GM12892 (cell line): ENCODE results near the gene PADI1.

Source experiments
- POLR2A ChIP-seq: IDR thresholded peaks from 2 replicates; pipeline ENCODE4 v1.6.1; 2011; ENCODE audit warnings: low read depth, low read length, control low read depth
- POLR2AphosphoS5 ChIP-seq: IDR thresholded peaks from 2 replicates; pipeline ENCODE4 v1.6.1; 2011; ENCODE audit warnings: low read depth, low read length, control low read depth

DNA sequence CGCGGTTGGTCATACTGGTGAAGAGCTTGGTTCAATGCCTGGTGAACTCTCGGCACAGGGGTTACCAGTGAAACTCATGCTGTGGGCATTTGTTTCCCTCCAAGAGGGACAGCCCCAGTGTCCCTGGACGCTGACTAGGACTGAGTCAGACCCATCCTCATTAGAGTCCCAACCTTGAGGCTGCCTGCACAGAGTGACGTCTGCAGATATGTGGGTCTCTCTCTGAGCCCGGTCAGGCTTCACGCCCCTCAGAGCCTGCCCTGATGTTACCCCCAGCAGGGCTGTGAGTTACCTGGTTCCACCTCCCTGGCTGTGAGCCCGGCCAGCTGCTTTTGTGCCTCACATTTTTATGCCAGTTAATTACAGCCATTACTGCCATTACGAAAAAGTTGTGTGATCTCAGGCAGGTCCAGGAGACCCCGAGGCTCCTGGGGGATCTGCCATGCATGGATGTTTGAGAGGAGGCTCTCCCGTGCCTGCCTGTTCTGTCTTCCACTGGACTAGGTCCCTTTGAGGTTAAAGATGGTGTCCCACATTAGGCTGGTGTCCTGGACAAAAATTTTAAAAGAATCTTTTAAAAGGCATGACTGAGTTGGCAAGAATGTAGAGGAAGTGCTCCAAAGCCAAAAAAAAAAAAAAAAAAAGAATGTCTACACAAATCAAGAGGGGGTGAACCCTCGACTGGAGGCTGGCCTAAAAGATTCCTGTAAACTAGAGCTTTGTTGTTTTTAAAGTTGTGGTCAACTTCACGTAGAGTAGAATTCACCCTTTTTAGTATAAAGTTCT is 36.6 kb upstream of the PADI1 start:
- TF ChIP-seq POLR2AphosphoS5 (no peak), POLR2A (no peak)
